NCI-H345 (cell line): ENCODE data around the gene NYAP1.
"Not testable (repeated sequence)": the region's sequence is repeated elsewhere in the genome, so short reads cannot be mapped to it uniquely, and the experiment has no call there.

Experiments used
- DNase-seq: peaks from one replicate; lab custom pipeline; 2025; lab: John Stamatoyannopoulos, UW

Gene NYAP1

DNA sequence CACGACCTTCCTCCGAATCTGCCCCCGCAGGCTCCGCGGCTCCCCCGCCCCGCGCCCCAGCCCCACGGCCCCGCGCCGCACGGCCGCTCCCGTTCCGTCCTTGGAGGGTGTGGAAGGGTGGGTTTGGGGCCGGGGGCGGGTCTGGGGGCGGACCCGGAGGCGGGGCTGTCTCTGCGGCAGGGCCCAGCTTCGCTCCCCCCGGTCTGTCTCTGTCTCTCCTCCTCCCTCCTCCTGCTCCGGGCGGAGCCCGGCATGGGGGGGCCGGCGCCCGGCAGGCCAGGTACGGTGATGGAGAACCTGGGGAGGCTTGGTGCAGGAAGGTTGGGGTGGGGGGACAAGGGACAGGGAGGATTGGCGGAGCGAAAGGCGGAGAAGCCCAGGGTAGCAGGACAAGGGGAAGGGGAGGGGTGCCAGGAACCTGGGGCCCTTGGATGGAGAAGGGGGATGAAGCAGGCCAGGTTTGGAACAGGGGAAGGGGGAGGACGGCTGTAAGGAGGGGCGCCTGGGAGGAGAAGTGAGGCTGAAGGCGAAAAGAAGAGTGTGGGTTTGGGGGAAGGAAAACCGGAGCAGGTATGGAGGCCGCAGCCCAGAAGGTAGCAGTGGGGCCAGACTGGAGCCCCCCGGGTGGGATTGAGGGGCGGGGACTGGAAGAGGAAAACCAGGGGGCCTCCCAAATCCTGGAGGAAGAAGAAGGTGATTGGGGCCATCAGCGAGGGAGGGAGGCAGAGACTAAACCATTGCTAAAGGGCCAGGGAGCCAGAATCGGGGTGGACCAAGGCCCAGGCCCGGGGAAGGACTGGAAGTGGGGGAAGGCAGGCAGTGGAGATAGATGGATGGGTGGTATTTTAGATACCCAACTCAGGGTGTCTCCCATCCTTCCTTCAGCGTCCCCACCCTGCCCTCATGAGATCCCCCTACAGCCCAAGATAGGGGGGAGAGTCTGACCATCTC is at the start of gene NYAP1:
Gene NYAP1, plus strand, starts transcription at position 206 of the 951 bp plus-strand sequence. CDS start 1,385 bp downstream, outside the sequence.
- peak; percentile 71 for DNase-seq

DNA sequence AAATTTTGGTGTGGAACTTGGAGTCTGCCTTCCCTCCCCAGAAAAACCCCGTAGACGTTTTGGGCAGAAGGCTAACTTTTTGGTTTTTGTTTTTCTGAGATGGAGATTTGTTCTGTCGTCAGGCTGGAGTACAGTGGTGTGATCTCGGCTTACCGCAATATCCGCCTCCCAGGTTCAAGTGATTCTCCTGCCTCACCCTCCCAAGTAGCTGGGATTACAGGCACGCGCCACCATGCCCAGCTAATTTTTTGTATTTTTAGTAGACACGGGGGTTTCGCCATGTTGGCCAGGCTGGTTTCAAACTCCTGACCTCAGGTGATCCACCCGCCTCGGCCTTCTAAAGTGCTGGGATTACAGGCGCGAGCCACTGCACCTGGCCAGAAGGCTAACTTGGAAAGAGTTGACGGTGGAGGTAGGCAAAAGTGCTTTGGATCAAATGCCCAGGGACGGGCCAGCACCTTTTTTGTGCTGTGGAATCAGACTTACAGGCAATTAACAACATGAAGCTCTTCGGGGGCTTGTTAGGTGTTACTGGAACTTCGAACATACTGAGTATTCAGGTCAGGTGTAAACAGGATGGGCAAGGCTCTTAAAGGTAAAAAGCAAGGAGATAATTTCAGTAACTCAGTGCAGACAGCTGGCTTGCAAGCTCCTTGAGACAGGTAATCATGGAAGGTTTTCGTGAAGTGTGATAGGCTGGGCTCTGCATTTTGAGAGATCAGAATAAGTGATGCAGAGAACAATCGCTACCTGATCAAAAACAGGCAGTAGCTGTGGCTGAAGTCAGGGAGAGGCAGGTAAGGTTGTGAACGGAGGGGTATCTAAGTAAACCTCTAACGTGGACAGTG is 49.2 kb upstream of the NYAP1 start:
- no peak for DNase-seq

DNA sequence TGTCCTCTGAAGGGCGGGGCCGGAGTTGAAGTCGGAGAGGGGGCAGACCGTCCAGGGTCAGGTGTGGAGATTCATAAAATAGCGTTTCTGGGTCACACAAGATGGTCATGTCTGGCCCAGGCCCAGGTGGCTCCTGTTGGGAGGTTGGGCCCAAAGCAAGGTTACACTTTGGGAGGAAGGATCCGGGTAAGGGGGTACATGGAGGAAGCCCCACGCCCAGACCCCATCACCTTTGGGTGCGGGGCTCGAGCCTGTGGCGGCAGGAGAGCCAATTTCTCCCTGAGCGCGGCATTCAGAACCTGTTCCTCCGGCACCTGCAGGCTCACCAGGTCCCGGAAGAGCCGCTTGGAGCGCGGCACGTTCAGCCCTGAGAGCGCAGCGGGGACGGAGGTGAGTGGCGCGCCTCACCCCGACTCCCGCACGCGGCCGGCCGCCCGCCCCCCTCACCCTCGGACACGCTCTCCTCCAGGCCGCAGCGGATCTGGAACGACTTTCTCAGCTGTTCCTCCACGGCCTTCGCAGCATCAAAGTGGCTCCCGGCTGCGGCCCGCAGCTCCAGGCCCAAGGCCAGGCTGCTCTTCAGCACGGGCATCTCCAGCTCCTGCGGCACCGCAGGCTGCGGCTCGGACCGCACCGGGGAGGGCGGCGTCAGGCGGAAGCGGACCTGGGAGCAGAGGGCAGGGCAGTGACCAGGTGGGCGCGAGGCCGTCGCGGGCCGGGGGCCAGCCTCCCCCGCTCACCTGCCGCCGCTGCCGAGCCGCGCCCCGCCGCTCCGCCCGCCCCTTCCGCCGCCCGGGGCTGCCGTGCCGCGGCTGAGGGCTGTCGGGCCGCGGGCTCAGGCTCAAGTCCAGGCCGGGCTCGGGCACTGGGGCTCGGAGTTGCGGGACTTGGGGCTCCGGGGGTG is 48.1 kb upstream of the NYAP1 start:
- DNase-seq, result peak; percentile 49

DNA sequence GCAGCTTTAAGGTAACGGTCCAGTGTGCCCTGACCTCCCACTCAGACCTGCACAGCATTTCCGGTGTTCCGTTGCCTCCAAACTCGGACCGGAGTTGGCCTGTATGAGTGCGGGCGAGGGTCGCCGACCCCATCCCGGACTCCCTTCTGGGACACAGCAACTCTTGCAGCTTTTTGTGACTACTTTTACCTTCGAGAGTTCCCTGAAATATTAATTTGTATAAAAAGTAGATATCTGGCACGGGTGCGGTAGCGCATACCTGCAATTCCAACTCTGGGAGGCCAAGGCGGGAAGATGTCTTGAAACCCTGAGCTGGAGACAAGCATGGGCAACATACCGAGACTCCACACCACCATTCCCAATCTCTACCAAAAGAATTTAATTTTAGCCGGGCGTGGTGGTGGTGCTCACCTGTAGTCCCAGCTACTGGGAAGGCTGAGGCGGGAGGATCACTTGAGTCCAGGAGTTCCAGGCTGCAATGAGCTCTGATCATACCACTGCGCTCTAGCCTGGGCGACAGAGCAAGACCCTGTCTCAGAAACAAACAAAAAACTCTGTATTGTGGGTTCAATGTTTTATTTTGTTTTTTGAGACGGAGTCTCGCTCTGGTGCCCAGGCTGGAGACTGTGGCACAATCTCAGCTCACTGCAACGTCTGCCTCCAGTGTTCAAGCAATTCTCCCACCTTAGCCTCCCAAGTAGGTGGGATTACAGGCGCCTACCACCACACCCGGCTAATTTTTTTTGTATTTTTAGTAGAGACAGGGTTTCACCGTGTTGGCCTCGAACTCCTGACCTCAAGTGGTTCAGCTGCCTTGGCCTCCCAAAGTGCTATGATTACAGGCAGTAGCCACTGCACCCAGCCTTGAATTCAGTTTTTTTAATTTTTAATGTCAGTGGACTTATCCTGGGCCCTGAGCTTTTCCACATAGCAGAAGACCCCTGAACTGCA is 46.3 kb upstream of the NYAP1 start:
- no peak for DNase-seq

DNA sequence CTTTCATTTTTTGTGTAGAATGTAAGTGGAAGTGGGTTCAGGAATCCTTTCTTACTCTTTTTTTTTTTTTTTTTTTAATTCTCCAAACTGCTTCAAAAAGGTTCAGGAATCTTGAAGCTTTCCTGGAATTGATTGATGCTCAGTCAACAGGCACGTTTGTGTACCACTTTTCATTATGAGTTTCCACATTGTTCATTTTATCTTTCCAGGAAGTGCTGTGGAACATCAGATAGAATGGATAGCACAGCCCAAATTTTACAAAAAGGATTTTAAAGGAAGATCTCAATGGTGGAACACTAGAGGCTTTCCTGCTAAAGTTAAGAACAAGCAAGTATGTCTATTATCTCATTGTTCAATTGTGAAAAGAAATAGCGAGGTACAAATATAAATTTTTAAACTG is 45.6 kb upstream of the NYAP1 start:
- DNase-seq, result no peak

DNA sequence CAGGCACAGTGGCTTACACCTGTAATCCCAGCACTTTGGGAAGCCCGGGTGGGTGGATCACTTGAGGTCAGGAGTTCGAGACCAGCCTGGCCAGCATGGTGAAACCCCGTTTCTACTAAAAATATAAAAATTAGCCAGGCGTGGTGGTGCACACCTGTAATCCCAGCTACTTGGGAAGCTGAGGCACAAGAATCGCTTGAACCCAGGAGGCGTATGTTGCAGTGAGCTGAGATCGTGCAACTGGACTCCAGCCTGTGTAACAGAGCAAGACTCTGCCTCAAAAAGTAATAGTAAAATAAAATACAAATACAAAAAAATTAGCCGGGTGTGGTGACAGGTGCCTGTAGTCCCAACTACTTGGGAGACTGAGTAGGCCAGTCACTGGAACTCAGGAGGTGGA is 45.0 kb upstream of the NYAP1 start:
- DNase-seq, result not testable (repeated sequence)

DNA sequence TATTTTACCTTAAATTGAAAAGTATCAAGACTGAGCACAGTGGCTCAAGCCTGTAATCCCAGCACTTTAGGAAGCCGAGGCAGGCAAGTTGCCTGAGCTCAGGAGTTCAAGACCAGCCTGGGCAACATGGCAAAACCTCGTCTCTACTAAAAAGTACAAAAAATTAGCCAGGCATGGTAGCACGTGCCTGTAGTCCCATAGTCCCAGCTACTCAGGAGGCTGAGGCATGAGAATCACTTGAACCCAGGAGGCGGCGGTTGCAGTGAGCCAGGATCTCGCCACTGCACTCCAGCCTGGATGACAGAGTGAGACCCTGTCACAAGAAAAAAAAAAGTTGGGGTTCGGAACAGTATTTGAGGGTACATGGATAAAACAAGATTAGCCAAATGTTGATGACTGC is 44.5 kb upstream of the NYAP1 start:
- DNase-seq, result not testable (repeated sequence)

DNA sequence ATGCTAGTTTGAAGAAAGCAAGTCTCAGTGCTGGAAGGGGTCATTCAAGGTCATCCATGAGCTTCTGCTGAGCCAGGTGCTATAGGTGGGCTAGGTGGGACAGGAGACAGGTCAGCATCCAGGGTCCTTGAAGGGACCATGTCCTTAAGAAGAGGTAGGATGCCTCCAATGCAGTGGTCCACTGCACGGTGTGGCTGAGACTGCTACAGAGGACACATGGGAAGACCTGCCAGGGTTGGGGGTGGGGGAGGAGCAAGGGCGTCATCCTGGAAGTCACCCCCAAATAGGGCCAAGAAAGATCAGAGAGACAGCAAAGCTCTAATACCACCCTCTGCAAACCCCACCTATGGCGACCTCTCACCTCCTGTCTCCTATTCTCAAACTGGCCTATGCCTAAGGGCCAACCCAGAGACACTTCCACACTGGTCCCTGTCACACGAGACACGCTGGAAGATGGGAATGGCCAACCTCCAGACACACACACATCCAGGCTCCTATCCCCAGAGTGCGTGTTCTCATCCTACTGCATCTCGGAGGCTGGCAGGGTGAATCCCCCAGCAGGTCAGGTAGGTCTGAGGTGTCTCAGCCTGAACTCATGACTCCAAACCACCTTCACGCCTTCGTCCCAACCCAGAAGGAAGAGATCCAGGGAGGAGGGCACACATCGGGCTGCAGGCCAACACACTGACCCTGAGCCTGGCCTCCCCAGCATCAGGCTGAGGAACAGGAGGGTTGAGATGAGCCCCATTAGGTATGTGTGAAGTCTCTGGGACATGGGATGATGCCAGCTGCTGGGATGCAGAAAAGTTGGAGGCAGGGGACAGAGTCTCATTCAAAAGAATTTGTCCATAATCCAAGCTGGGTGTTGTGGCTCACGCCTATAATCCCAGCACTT is 41.8 kb upstream of the NYAP1 start:
- no peak for DNase-seq

DNA sequence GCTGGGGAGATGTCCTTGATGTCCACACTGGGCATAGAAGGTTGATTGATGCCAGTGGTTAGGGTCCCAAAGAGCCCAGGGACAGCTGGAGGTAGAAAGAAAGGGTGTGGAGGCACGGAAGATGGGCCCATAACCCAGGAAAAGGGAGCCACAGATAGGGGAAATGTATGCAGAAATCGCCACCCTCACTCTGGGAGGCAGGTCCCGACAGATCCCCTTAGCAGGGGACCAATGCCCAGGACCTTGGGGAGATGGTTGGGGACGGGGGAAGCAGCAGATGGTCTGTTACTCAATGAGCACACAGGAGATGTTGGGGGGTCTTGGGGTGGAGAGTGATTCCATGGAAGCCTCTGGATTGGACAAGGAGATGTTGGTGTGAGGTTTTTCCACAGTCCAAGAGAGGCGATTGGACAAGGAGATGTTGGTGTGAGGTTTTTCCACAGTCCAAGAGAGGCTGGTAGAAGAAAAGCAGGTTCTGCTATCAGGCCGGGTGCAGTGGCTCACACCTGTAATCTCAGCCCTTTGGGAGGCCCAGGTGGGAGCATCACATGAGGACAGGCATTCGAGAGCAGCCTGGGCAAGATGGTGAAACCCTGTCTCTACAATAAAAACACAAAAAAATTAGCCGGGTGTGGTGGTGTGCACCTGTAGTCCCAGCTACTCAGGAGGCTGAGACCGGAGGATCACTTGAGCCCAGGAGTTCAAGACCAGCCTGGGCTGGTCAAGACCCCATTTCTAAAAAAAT is 40.5 kb upstream of the NYAP1 start:
- no peak for DNase-seq

DNA sequence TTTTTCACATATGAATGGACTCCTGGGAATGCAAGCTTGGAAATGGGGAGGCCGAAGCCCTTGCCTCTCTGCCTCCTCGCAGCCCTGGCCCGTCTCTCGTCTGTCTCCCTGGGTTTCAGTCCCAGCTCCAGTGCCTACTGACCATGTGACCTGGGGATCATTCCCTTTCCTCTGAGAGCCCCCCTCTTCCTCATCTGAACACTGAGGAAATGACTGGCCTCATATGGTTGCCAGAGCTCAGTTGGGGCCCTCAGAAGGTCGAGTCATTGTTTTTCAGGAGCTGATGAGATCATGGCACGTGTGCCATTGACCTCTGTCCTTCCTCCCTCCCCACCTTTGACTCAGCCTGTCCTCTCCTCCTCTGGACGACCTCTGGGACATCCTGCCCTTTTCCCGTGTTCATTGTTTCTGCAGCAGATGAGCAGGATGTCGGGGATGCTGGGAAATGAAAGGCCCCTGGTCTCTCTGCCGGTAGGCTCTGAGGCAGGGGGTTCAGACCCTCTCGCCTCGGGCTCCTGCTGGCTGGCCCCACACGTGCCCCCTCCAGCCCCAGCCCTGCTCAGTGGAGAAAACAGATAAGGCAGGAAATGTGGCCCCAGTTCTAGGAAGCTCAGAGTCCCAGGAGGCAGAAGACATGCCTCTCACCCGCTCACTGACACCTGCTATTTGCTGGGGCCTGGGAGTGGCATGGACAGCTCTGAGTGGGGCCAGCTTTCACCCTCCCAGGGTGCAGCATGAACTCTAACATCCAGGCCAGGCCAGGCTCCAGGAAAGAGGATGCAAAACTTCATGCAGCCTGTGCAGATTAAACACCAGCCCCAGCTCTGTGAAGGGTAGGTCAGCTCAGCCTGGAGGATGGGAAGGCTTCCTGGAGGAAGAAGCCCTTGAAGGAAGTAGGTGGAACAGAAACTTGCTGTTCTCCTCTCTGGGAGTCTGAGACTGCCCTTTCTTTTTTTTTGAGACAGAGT is 39.1 kb upstream of the NYAP1 start:
- no peak for DNase-seq

DNA sequence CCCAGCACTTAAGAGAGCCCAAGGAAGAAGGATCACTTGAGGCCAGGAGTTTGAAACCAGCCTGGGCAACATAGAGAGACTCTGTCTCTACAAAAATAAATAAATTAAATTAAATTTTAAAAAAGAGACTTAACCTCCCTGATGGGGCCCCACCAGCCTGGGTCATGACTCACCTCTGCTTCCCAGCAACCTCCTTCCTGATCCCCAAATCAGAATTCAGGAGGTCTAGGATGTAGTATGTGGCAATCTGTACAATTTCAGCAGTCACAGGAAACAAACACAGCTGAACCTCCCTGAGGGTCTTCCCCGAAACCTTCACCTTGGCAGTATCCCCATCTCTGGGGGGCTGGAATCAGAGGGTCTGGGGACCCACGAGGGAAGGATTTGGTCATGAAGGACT is 37.7 kb upstream of the NYAP1 start:
- no peak for DNase-seq

DNA sequence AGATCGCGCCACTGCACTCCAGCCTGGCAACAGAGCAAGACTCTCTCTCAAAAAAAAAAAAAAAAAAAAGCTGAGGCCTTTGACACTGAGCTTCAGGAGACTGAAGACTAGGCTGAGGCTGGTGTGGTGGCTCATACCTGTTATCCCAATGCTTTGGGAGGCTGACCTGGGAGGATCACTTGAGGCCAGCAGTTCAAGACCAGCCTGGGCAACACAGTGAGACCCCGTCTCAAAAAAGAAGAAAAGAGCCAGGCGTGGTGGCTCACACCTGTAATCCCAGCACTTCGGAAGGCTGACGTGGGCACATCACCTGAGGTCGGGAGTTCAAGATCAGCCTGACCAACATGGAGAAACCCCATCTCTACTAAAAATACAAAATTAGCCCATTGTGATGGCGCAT is 36.4 kb upstream of the NYAP1 start:
- not testable (repeated sequence) for DNase-seq

DNA sequence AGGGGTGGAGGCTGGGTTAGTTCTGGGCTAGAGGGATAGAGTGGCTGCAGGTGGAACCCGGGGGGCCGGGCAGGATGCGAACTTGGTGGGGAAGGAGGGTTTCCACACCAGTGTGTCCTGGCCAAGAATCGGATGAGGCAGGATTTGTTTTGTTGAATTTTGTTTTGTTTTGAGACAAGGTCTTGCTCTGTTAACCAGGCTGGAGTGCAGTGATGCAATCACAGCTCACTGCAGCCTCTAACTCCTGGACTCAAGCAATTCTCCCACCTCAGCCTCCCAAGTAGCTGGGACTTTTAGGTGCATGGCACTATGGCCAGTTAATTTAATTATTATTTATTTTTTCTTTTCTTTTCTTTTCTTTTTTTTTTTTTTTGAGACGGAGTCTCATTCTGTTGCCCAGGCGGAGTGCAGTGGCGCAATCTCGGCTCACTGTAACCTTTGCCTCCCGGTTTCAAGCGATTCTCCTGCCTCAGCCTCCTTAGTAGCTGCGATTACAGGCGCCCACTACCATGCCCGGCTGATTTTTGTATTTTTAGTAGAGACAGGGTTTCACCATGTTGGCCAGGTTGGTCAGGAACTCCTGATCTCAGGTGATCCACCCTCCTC is 34.4 kb upstream of the NYAP1 start:
- no peak for DNase-seq

DNA sequence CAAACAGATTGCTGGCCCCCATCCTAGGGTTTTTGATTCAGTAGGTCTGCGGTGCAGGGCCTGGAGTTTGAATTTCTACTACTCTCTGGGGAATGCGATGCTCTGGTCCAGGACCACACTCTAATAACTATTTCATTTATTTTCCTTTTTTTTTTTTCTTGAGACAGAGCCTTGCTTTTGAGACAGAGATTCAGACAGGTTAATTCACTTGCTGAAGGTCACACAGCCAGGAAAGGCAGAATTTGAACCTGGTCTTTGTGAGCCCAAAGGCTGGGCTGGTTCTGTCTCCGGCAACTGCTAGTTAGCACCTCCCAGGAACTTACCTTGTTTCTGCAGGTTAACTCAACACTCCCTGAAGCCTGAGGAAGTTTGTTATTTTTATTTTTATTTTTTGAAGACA is 31.2 kb upstream of the NYAP1 start:
- no peak for DNase-seq

DNA sequence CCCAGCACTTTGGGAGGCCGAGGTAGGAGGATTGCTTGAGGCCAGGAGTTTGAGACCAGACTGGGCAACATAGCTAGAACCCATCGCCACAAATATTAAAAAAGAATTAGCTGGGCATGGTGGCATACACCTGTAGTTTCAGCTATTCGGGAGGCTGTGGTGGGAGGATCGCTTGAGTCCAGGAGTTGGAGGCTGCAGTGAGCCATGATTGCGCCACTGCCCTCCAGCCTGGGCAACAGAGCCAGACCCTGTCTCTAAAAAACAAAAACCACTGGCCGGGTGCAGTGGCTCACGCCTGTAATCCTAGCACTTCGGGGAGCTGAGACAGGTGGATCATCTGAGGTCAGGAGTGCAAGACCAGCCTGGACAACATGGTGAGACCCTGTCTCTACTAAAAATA is 29.9 kb upstream of the NYAP1 start:
- not testable (repeated sequence) for DNase-seq

DNA sequence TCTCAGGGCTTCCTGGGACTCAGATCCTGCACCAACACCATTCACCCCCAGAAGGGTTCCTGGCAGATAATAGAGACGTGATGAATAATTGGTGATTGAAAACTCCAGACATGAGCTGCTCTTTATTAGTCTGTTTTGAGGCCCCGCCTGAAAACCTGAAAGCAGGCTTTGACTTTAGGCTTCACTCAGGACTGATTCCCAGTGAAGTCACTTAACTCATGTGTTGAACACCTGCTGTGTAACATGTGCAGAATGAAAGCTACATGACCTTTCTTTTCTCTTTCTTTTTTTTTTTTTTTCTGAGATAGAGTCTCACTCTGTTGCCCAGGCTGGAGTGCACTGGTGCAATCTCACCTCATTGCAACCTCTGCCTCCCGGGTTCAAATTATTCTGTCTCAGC is 28.5 kb upstream of the NYAP1 start:
- DNase-seq, result no peak

DNA sequence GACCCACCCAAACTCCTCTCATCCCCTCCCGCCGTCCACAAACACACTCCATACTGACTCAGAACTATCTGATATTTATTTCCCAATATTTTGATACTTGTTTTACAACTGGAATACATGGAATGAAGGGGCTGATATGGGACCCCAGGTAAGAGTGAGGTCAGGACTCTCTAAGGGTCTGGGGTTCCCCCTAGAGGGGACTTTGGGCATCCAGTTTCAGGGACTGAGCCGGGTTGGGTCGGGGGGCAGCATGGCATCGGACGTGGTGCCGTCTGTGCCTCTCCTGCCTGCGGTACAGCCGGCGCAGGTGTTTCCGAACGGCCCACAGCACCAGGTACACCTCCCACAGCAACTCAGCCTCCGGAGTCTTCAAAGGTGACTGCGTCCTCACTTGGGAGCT is 27.2 kb upstream of the NYAP1 start:
- DNase-seq, result no peak
